ENCODE results near the gene RTF2.

Gene RTF2, protein sequence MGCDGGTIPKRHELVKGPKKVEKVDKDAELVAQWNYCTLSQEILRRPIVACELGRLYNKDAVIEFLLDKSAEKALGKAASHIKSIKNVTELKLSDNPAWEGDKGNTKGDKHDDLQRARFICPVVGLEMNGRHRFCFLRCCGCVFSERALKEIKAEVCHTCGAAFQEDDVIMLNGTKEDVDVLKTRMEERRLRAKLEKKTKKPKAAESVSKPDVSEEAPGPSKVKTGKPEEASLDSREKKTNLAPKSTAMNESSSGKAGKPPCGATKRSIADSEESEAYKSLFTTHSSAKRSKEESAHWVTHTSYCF

DNA sequence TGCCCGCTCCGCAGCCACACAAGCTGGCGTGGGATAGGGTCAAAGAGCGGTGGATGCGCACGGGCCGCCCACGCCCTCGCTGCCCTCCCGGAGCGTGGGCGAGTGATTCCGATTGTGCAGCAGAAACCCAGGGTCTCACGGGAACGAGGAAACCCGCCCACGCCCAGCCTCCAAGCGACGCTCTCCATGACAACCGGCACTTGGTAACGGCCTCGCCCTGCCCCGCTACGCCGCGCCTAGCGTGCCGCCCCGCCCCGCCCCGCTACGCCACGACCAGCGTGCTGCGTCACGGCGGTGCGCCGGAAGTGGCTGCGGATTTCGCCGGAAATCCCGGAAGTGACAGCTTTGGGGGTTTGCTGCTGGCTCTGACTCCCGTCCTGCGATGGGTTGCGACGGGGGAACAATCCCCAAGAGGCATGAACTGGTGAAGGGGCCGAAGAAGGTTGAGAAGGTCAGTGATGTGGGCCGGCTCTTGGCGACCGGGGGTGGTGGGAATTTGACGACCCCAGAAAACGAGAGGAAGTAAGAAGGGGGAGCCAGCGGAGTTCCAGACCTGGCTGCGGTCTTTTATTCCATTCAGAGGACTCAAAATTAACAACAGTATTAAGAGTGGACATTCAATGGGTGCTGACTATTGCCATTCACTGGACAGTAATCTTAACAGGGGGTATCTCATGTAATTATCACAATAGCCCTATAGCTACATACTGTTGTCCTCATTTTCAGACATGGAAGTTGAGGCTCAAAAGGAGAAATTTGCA, at the start of gene RTF2:
Gene RTF2, plus strand, starts transcription at position 312 of the 761 bp plus-strand sequence. Its CDS starts 71 bp downstream, at position 383.
- DNase-seq (ENCODE audit: low read depth): peak; percentile 91

DNA sequence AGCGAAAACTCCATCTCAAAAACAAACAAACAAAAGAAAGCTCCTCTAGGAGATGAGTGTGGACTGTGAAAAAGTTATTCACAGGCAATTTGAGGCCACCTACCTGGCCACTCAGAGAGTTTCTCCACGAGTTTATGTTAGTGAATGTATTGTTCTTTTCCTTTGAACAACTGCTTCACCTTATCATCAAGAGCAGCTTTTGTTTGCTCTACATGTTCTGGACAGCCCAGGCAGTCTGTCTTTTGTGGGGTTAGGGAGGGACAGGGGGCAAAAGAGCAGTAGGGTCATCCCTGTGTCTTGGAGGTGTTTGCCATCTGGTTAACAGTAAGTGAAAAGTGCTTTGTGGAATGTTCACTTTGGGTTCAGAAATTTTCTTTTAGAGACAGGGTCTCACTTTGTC, 48.4 kb upstream of the RTF2 start:
- no peak for DNase-seq (ENCODE audit: low read depth)

DNA sequence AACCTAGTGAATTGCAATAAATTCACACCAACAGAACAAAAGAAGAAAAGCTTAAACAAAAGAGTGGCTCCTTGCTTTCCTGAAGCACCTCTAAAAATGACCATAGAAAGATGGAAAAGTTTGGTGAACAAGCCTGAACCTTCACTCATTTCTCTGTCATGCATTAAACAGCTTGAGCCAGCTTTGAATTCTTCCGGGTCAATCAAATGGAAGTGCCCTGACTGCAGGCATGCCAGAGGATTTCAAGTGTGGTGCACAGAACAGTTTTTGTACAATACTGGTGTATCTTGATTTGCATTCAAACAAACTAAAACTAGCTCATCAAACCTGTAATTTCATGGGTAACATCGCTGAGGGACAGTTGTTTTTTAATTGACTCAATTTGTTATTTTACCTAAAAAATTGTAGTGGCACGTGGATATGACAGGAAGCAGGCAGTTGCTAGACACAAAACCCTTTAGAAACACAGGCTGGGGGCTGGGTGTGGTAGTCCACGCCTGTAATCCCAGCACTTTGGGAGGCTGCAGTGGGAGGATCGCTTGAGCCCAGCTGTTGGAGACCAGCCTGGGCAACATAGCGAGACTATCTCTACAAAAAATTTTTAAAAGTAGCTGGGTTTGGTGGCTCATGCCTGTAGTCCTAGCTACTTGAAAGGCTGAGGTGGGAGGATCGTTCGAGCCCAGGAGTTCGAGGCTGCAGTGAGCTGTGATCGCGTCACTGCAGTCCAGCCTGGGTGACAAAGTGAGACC, 47.3 kb upstream of the RTF2 start:
- DNase-seq (ENCODE audit: low read depth): no peak

DNA sequence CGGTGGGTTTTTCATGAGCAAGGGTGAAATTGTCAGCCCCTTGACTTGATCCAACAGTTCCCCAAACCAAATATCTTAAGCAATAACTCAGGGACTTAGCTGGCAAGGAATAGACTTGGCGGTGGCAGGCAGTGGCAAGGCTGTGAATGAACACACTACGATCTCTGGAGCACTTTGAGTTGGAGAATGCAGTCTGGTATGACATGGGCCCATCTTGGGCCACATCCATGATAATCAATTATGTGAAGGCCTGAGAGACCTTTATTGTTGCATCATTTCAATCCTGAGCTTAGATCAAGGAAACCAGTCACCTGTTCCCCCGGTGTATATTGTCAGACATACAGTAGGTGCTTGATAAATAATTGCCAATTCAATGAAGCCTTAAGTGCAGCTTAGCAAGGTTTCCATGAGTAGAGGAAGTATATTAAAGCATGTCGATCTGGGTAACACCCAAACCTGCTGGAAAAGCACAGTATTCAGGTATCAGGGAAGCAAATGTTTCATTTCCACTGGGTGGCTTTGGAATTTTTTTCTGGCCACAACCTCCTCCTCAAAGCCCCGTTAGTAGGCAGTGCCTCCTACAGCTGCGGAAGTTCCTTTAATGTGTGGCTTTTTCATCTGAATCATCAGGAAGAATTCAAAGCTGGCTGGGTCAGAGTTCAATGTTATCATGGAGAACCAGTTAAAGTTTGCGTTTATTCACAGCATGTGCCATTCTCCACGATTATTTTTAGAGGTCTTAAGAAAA, 46.2 kb upstream of the RTF2 start:
- DNase-seq (ENCODE audit: low read depth): no peak

DNA sequence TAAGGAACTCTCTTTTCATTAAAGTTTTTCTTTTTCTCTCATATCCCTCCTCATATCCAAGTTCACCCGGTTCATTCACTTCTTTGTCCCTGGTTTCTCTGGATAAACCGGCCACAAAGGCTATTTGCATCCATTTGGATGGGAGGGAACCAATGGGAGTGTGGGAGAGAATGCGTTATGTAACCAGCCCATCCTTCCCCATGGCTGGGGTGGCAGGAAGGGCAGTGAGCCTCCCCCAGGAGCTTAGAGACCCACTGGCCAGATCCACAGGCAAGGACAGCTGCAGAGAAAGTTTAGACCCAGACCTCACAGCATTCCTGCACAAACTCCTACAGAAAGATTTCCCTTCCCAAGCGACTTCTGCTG, 45.6 kb upstream of the RTF2 start:
- no peak for DNase-seq (ENCODE audit: low read depth)

DNA sequence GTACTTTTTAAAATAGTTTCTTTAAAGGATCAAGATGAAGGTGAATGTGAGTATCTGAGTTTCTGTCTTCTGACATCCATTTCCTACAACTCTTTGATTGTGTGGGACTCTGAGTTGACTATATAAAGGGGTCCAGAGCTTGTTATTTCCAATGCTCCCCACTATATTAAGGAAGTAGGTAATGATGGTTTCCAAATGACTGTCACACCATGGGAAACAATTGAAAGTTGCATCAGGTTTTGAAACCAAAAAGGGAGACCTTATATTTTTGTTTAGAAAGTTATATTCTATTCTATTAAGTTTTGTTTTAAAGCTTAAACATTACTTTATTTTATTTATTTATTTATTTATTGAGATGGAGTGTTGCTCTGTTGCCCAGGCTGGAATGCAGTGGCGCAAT, 45.2 kb upstream of the RTF2 start:
- DNase-seq (ENCODE audit: low read depth): no peak

DNA sequence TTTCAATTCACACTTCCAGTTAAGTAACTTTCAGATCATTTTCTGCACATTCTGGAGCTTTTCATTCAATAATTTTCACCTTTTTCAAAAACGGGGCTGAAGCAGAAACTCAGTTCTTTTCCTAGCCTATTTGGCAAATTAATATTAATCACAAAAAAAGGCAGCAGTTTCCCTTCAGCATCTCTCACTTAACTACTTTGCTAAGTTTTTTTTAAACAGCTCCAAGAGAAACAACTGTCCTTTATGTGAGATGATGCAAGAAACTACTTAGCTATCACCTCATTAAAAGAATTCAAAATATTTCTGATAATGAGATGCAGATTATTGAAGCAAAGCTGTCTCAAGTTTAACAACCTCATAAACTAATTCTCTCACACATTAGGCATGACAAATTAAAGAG, 44.5 kb upstream of the RTF2 start:
- DNase-seq (ENCODE audit: low read depth): no peak

DNA sequence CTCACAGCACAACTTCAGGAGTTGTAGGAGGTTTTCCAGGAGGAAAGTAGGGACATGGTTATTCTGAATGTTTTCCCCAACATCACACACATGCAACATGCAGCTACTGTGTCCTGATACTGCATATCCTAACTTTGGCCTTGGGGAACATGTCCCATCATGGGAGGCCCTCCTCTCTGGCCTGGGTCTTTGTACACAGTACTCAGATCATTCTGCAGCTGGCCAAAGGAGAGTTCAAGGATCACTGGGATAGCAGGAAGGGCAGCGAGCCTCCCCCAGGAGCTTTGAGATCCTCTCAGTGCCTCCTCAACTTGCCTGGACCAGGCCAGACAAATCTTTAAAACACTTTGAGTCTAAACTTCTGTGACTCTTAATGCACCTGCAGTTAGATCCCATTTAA, 43.5 kb upstream of the RTF2 start:
- no peak for DNase-seq (ENCODE audit: low read depth)

DNA sequence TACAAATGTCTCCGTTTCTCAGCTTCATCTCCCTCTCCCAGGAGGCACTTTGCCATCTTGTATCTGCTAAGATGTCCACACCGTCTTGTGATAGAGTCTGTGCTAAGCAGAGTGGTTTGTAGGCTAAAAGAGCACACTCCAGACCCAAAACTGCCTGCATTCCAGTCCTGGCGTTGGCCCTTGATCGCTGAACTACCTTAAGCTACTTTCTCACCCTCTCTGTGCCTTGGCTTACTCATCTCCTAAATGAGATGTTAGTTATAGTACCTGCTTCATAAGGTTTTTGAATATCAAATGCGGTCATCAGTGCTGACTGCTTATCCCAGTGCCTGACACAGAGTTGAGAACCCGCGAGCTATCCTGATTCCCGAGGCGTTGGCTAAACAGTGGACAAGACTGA, 42.4 kb upstream of the RTF2 start:
- no peak for DNase-seq (ENCODE audit: low read depth)

DNA sequence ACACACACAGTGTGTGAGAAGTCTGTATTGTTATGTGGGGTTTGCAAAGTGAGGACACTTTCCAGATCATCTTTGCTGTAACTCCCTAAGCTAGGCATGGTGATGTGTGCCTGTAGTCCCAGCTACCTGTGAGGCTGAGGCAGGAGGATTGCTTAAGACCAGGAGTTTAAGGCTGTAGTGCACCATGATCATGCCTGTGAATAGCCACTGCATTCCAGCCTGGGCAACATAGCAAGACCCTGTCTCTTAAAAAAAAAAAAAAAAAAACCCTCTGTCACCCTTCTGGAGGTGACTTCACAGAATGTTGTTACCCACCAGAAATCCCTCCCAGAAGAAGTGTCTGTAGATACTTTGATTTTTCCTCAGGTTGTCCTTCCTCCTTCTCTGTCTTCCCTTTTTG, 41.5 kb upstream of the RTF2 start:
- DNase-seq (ENCODE audit: low read depth): no peak

DNA sequence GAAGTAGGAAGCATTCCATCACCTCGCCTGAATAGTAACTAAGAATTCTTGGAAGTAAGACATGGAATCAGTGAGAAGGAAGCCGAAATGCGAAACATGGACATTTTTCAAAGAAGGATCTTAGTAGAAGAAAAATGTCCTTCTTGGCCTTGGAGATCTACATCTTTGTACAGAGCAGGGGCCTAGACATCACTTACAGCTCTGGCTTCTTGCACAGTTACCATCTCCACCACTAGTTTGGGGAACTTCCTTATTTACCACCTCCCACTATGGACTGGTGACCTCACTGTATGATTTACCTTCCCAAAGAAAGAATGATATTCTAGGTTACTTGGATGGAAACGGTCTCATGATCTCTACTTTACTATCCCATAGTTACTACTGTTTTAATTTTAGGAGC, 40.6 kb upstream of the RTF2 start:
- DNase-seq (ENCODE audit: low read depth): no peak

DNA sequence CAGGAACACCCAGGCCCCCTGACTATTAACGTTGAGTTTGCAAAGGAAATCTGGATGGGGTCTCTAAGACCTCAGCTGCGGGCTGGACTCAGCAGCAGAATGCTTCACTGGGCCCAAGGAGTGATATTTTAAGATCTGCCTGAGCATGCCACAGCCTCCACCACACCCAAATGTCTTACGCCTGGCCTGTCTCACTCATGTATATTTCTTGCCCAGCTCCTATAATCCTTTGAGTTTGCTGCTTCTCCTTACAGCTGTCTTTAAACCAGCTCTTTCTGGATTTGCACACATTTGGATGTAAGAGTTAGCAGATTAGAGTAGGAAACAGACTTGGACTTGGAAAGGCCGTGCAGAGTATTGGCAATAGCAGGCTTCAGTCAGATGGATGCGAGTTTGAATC, 40.0 kb upstream of the RTF2 start:
- DNase-seq (ENCODE audit: low read depth): no peak

DNA sequence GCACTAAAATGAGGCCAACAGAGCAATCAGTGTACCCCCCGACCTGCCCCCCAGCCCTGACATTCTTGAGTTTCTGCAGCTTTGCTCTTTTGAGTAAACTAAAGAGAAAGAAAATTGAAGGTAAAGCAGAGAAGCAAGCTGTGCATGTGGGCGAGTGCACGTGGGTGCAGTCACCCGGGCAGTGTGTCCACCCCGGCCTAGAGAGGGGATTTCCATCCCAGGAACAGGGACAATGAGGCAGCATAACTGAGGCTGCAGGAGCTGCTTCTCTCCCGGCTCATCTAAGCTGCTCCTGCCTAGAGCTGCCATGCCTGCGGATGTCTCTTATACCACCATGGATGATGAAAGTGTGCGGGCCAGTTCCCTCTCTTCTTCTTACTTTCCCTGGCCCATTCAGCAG, 39.5 kb upstream of the RTF2 start:
- DNase-seq (ENCODE audit: low read depth): no peak

DNA sequence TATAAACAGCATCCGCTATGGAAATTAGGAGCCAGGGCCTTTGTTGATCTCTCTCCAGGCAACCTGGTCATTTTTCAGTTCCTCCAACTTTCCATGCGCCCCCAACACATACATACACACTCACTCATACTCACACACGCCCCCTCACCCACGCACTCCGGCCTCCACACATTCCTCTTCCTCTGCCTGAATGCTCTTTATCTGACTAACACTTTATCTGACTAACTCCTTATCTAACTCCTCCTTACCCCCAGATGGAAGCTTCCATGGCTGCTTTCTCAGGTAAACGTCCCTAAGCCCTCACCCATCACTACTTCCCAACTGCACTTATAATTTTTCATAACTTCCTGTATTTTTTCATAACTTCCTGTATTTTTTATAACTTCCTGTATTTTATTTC, 38.9 kb upstream of the RTF2 start:
- DNase-seq (ENCODE audit: low read depth): peak; percentile 30

DNA sequence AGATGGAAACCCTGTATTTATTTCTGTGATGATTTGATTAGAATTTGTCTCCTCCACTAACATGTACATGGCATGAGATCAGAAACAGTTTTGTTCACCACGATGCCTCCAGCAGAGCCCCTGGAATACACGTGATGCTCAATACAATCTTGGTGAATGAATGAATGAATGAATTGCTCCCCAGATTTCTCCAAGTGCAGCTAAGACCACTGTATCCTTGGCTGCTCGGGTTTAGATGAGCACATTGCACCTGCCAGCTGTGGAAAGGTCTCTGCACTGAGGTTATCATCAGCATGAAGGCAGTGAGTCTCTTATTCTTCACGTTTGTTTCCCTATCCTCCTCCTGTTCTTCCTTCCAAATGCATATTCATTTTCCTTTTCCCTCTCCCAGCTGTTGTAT, 38.5 kb upstream of the RTF2 start:
- DNase-seq (ENCODE audit: low read depth): no peak

DNA sequence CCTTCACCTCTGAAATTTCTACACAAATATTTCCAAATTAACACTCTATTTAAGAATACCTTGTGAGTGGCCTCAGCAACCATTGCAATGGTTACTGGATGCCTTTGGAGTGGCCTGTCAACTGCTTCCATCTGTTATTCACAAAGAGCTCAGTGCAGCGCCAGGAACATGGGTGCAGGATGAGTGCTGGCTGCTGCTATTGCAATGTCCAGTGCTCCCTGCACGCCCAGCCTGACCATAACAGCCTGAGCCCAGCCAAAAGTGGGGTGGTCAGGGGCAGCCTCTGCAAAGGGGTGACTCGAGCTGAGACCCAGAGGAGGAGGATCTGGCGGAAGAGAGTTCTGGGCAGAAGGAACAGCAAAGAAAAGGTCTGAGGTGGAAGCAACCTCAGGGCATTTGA, 38.0 kb upstream of the RTF2 start:
- no peak for DNase-seq (ENCODE audit: low read depth)

DNA sequence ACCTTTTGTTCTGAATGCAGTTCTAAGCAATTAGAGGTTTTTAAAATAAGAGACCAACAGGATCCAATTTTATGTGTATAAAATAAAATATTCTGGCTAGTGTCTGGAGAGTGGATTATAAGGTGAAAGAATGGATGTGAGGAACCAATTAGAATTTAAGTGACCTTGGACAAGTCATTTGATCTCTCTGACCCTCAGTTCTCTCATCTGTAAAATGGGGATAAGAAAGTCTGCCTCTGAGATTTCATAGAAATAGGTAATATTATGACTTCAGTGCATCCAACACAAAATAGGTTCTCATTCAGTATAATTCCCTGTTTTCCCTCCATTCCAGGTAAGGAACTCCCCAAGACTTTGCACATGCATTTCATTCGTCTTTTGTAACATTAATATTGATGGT, 37.5 kb upstream of the RTF2 start:
- no peak for DNase-seq (ENCODE audit: low read depth)

DNA sequence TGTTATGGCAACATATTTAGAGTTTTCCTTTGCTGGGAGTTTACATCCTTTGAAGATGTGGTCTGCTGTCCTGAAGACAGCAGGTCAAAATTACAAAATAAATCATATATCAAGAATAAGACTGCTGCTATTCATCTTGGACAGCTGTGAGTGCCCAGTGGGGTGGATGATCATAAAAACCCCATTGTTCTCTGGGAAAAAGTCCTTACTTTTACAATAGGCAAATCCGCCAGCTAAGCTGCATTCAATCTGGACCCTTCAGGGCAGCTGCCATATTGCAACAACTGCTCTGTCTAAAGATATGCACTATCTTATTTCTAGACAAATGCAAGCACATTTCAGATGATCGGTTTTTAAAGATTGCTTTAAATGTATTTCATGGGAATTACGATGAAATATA, 37.0 kb upstream of the RTF2 start:
- DNase-seq (ENCODE audit: low read depth): no peak

DNA sequence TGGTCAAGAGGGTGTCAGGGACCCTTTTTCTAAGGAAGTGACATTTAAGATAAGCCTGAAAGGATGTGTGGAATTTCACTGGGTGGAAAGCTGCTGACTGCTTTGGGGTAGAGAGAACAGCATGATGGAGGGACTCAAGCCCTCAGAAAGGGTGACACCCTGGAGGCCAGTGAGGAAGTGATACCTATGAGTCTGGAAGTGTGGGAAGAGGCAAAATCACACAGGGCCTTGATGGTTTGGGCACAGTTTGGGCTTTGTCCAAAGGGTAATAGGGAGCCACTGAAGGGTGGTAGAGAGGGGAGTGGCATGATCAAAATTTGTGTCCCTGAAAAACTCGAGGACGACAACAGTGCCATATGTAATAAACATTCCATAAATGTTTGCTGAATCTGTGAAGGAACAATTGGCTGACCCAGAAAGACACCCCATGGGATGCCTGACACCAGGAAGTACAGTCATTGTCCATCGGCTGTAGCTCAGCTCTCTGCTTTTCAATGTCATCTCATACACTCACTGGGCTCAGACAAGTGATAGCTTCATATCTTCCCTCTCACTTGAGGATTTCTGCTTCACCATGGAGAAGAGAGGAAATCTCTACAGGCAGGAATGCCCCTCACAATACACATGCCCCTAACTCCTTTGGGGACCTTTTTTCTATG, 35.1 kb upstream of the RTF2 start:
- DNase-seq (ENCODE audit: low read depth): no peak

DNA sequence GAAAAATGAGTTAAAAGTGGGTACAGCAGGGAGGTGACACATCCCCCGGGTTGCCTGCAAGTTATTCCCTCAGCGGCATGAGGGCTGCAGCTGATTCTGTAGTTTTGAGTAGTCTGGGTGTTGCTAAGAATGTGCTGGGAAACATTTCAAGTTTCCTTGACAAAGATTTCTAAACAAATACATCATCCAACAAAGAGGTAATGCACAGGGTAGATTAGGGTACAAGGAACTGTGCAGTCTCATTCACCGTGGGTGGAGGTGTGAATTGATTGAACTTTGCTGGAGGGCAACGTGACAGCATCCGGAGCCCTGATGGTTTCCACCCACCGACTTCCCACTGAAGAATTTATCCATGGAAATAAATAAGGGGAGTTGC, 34.6 kb upstream of the RTF2 start:
- DNase-seq (ENCODE audit: low read depth): no peak

DNA sequence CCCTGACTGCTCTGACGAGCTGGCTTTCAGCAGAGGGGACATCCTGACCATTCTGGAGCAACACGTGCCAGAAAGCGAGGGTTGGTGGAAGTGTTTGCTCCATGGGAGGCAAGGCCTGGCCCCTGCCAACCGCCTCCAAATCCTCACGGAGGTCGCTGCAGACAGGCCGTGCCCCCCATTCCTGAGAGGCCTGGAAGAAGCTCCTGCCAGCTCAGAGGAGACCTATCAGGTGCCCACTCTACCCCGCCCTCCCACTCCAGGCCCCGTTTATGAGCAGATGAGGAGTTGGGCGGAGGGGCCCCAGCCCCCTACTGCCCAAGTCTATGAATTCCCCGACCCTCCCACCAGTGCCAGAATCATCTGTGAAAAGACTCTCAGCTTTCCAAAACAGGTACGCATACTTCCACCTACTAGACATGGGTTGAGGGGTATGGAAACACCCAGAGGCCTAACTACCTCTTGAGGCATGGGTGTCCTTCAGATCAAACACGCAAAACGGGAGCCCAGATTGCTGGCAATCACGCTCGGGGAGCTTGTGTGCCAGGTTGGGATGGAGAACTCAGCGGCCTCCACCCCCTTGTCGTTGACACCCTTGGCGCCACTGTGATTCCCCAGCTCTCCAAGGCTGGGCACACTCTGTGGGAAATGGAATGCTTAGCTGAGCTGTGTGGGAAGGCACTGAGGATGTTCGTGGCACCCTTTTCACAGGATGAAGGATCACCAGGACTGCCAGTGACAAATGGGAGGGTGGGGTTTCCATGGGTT, 31.0 kb upstream of the RTF2 start:
- no peak for DNase-seq (ENCODE audit: low read depth)

All from stimulated activated CD8-positive, alpha-beta memory T cell treated with anti-CD3 and anti-CD28 coated beads, Interleukin-7, amount 100 ng/mL, for 24 hours (primary cell).